Measurements from ENCODE around the gene RELL1. TPM values are rescaled to one million over a fixed set of nuclear protein-coding genes. Genes with fewer than 3 reads are reported as not detected.

Gene RELL1
- total RNA-seq, 1 donor from 2014 or later, result 36.6 TPM

DNA sequence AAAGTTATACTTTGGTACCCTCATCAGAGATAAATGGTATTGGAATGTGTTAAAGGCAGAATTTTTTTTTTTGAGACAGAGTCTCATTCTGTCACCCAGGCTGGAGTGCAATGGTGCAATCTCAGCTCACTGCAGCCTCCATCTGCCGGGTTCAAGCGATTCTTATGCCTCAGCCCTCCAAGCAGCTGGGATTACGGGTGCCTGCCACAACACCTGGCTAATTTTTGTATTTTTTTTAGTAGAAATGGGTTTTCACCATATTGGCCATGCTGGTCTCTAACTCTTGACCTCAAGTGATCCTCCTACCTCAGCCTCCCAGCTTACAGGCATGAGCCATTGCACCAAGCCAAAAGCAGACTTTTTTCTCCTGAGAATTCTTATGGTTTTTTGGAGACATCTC lies 11.4 kb upstream of the RELL1 start:
- H3K27me3 Mint-ChIP-seq (ENCODE audit: unreplicated experiment), result peaks cover 6% of the 10 kb centered on the region
- no peaks in the 10 kb centered on the region for H3K9me3 Mint-ChIP-seq (ENCODE audit: unreplicated experiment)
- H3K4me1 Mint-ChIP-seq (ENCODE audit: unreplicated experiment), result no peaks in the 10 kb centered on the region
- no peak for DNase-seq (ENCODE audit: low spot score)
- TF ChIP-seq, protein P1, sequence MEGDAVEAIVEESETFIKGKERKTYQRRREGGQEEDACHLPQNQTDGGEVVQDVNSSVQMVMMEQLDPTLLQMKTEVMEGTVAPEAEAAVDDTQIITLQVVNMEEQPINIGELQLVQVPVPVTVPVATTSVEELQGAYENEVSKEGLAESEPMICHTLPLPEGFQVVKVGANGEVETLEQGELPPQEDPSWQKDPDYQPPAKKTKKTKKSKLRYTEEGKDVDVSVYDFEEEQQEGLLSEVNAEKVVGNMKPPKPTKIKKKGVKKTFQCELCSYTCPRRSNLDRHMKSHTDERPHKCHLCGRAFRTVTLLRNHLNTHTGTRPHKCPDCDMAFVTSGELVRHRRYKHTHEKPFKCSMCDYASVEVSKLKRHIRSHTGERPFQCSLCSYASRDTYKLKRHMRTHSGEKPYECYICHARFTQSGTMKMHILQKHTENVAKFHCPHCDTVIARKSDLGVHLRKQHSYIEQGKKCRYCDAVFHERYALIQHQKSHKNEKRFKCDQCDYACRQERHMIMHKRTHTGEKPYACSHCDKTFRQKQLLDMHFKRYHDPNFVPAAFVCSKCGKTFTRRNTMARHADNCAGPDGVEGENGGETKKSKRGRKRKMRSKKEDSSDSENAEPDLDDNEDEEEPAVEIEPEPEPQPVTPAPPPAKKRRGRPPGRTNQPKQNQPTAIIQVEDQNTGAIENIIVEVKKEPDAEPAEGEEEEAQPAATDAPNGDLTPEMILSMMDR (IDR thresholded peaks at IDR 0.05; ENCODE audit: unreplicated experiment), result no peak
- H3K27ac Mint-ChIP-seq (ENCODE audit: unreplicated experiment), result no peak overlapping the region
- no peaks in the 10 kb centered on the region for H3K36me3 Mint-ChIP-seq (ENCODE audit: low read depth, unreplicated experiment)
- no peak overlapping the region for H3K4me3 Mint-ChIP-seq (ENCODE audit: unreplicated experiment)

DNA sequence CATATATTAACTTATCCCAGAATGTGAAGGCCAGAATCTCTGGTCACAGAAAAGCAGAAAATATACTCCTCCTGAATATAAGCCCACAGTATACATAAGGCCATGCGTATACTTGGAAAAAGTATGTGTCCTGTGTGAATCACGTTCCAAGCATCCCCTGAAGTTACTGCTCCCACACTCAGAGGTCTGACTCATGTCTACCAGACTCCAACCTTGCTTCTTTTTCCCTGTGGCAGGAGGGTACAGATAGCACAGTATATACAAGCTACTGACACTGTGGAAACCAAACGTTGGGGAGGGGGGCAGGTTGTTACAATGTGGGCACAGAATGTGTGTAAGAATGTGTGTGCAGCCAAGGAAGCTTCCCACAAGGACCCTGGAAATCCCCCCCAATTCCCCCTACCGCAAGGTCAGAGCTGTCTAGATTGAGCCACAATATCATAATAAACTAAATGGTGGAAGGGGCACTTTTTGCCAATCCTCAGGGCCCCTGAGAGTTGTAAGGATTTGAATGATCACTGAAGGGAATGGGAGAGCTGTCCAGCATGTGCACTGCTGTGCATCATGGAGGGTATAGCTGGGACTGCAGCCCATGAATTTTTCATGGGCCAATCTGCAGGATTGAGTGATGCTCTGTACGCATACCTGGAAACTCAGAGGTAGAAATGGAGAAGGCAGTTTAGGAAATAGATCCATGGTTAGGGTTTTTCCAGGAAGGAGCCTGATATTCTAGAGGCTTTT lies 7.4 kb upstream of the RELL1 start:
- Mint-ChIP-seq H3K27me3 (ENCODE audit: unreplicated experiment) (peaks cover 3% of the 10 kb centered on the region), H3K36me3 (ENCODE audit: low read depth, unreplicated experiment) (no peaks in the 10 kb centered on the region), H3K4me1 (ENCODE audit: unreplicated experiment) (no peaks in the 10 kb centered on the region), H3K9me3 (ENCODE audit: unreplicated experiment) (no peaks in the 10 kb centered on the region), H3K4me3 (ENCODE audit: unreplicated experiment) (no peak overlapping the region), H3K27ac (ENCODE audit: unreplicated experiment) (no peak overlapping the region)
- TF ChIP-seq, protein P1 (IDR thresholded peaks at IDR 0.05; ENCODE audit: unreplicated experiment), result no peak
- no peak for DNase-seq (ENCODE audit: low spot score)

GRCh38 chr4:37693030-37693429 lies 6.9 kb upstream of the RELL1 start:
- H3K4me3 Mint-ChIP-seq (ENCODE audit: unreplicated experiment), result no peak overlapping the region
- no peaks in the 10 kb centered on the region for H3K9me3 Mint-ChIP-seq (ENCODE audit: unreplicated experiment)
- DNase-seq (ENCODE audit: low spot score), result no peak
- H3K4me1 Mint-ChIP-seq (ENCODE audit: unreplicated experiment), result no peaks in the 10 kb centered on the region
- TF ChIP-seq, protein P1 (IDR thresholded peaks at IDR 0.05; ENCODE audit: unreplicated experiment), result no peak
- no peak overlapping the region for H3K27ac Mint-ChIP-seq (ENCODE audit: unreplicated experiment)
- H3K27me3 Mint-ChIP-seq (ENCODE audit: unreplicated experiment), result peaks cover 3% of the 10 kb centered on the region
- no peaks in the 10 kb centered on the region for H3K36me3 Mint-ChIP-seq (ENCODE audit: low read depth, unreplicated experiment)

DNA sequence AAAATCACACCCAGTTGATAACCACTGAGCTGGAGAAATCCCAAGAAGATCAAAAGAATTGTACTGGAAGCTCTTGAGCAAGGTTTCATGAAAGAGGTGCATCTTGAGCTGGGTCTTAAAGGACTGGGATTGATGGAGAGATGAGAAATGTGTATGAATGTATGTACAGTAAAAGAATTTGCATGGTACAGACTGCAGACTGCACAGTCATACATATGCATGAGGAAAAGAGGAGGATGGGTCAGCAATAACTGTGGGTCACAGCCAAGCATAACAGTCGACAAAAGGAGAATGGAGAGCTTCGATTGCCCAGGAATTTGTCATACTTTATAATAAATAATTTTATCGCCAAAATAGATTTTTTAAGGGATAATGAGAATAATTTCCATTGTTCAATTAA lies 4.8 kb upstream of the RELL1 start:
- Mint-ChIP-seq H3K36me3 (ENCODE audit: low read depth, unreplicated experiment) (no peaks in the 10 kb centered on the region), H3K27me3 (ENCODE audit: unreplicated experiment) (peaks cover 3% of the 10 kb centered on the region), H3K9me3 (ENCODE audit: unreplicated experiment) (no peaks in the 10 kb centered on the region), H3K4me3 (ENCODE audit: unreplicated experiment) (no peak overlapping the region), H3K4me1 (ENCODE audit: unreplicated experiment) (peaks cover 5% of the 10 kb centered on the region), H3K27ac (ENCODE audit: unreplicated experiment) (no peak overlapping the region)
- no peak for DNase-seq (ENCODE audit: low spot score)
- TF ChIP-seq, protein P1 (IDR thresholded peaks at IDR 0.05; ENCODE audit: unreplicated experiment), result no peak

DNA sequence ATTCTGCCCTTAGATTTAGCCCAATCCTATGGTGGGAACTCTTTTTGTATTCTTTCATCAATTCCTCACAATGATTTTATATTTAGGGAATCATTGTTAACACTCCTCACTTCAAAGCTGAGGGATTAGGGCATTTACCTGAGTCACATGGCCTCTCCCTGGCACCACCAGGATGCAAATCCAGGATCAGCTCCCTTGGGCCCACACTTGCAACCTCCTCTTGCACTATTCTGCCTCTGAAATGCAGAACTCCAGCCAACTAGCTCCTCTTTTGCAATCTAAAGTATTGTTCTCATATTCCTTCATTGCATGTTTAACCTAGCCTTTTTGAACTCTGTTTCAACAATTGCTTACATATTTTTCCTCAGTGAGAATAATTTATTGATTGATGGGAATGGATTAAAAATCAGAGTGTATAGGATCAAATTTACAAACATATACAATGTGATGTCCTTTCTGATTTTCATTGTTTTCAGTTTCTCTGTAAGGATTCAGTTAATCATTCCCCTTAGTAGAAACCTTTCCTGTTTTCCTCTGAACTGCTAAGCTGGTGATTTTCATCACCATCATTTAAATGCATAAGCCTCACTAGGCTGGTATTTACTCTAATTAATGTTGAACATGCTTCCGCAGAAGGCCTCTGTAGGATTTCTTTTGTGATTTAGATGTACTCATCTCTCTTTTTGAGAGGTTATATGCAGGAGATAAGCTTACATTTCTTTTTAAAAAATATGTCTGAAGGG lies 3.3 kb upstream of the RELL1 start:
- Mint-ChIP-seq H3K4me3 (ENCODE audit: unreplicated experiment) (no peak overlapping the region), H3K36me3 (ENCODE audit: low read depth, unreplicated experiment) (no peaks in the 10 kb centered on the region), H3K27ac (ENCODE audit: unreplicated experiment) (no peak overlapping the region), H3K27me3 (ENCODE audit: unreplicated experiment) (peaks cover 8% of the 10 kb centered on the region), H3K9me3 (ENCODE audit: unreplicated experiment) (no peaks in the 10 kb centered on the region), H3K4me1 (ENCODE audit: unreplicated experiment) (peaks cover 12% of the 10 kb centered on the region)
- TF ChIP-seq, protein P1 (IDR thresholded peaks at IDR 0.05; ENCODE audit: unreplicated experiment), result no peak
- DNase-seq (ENCODE audit: low spot score), result no peak
